HepG2 (cell line): ENCODE measurements around the gene STUB1. TPM values are rescaled to one million over a fixed set of nuclear protein-coding genes. Genes with fewer than 3 reads are reported as not detected.

Experiments used
- HOXA5 ChIP-seq: sonication (generic); formaldehyde crosslinking; IDR thresholded peaks from 2 replicates; pipeline ENCODE4 v1.4.0; 2020; ENCODE audit warnings: missing genetic modification reagents
- IRF2 ChIP-seq: IDR thresholded peaks from 2 replicates; pipeline ENCODE4 v1.6.1; 2018; ENCODE audit warnings: missing genetic modification reagents, missing compliant biosample characterization
- RARG ChIP-seq: sonication (generic); formaldehyde crosslinking; IDR thresholded peaks from 2 replicates; pipeline ENCODE4 v1.4.0; 2020; ENCODE audit warnings: low read depth, mild to moderate bottlenecking, missing genetic modification reagents
- SRSF1 ChIP-seq: fragments of 200-400 bp; formaldehyde crosslinking; optimal IDR thresholded peaks from 2 replicates; pipeline ENCODE3; 2017; ENCODE audit warnings: mild to moderate bottlenecking, low read depth, low read length, moderate library complexity
- ZNF264 ChIP-seq: sonication (generic); formaldehyde crosslinking; IDR thresholded peaks from 2 replicates; pipeline ENCODE4 v1.4.0; 2020; ENCODE audit warnings: missing genetic modification reagents
- ZNF30 ChIP-seq: sonication (generic); formaldehyde crosslinking; IDR thresholded peaks from 2 replicates; pipeline ENCODE4 v1.5.0; 2020; ENCODE audit warnings: mild to moderate bottlenecking, missing genetic modification reagents
- ZNF331 ChIP-seq: sonication (generic); formaldehyde crosslinking; IDR thresholded peaks from 2 replicates; pipeline ENCODE4 v1.4.0; 2020; ENCODE audit warnings: missing genetic modification reagents
- ZNF598 ChIP-seq: sonication (generic); formaldehyde crosslinking; IDR thresholded peaks from 2 replicates; pipeline ENCODE4 v1.5.1; 2020; ENCODE audit warnings: mild to moderate bottlenecking, missing genetic modification reagents, borderline replicate concordance
- ZNF747 ChIP-seq: sonication (generic); formaldehyde crosslinking; IDR thresholded peaks from 2 replicates; pipeline ENCODE4 v1.8.1; 2023; ENCODE audit warnings: missing genetic modification reagents, mild to moderate bottlenecking, borderline replicate concordance
- ZNF891 ChIP-seq: sonication (generic); formaldehyde crosslinking; IDR thresholded peaks from 2 replicates; pipeline ENCODE4 v1.5.0; 2020; ENCODE audit warnings: mild to moderate bottlenecking, missing genetic modification reagents
- polyA plus RNA-seq, 8 experiments: library from polyadenylated mRNA; depleted of rRNA in 3 of 8; stranded (reverse) in 7 of 8; unstranded in 1 of 8; fragments of >200 nt; fragmentation: Illumina TruSeq in 4 of 8; extraction: Trizol in 4 of 8; gene quantifications; 2 replicates each; pipeline versions ENCODE4 v1.2.1 to v1.2.3, GENCODE V29; 2011 to 2016; ENCODE audit warnings: low read depth in 4 of 8, missing spikeins in 1 of 8, mixed read lengths in 1 of 8; ENCODE audit not compliant: insufficient read depth in 1 of 8
- total RNA-seq, 5 experiments: library from RNA; depleted of rRNA; stranded (reverse); fragments of >200 nt; fragmentation: Illumina TruSeq; extraction: Trizol; gene quantifications; 2 replicates each; pipeline ENCODE4 v1.2.3, GENCODE V29; 2016; ENCODE audit warnings: low read depth in 1 of 5
- TF ChIP-seq, protein P1 (sequence below): sonication (generic); formaldehyde crosslinking; IDR thresholded peaks from 2 replicates; pipeline ENCODE4 v1.4.0; 2020; ENCODE audit warnings: missing genetic modification reagents, borderline replicate concordance
- TF ChIP-seq, protein P2 (sequence below): sonication (generic); formaldehyde crosslinking; IDR thresholded peaks from 2 replicates; pipeline ENCODE4 v1.5.0; 2020; ENCODE audit warnings: missing genetic modification reagents
- TF ChIP-seq, protein P3 (sequence below): sonication (generic); formaldehyde crosslinking; IDR thresholded peaks from 2 replicates; pipeline ENCODE4 v1.4.0; 2020; ENCODE audit warnings: missing genetic modification reagents, borderline replicate concordance
- TF ChIP-seq, protein P4 (sequence below): sonication (generic); formaldehyde crosslinking; IDR thresholded peaks from 2 replicates; pipeline ENCODE4 v1.4.0; 2020; ENCODE audit warnings: missing genetic modification reagents
- TF ChIP-seq, protein P5 (sequence below): sonication (generic); formaldehyde crosslinking; IDR thresholded peaks from 2 replicates; pipeline ENCODE4 v1.5.1; 2020; ENCODE audit warnings: missing genetic modification reagents, mild to moderate bottlenecking, borderline replicate concordance

Gene STUB1
- total and polyA plus RNA-seq, 2 of the 13 experiments (the other 11 are each of a cell fraction or from before 2014, with no cell fraction given): 52.9 to 78.2 TPM

DNA sequence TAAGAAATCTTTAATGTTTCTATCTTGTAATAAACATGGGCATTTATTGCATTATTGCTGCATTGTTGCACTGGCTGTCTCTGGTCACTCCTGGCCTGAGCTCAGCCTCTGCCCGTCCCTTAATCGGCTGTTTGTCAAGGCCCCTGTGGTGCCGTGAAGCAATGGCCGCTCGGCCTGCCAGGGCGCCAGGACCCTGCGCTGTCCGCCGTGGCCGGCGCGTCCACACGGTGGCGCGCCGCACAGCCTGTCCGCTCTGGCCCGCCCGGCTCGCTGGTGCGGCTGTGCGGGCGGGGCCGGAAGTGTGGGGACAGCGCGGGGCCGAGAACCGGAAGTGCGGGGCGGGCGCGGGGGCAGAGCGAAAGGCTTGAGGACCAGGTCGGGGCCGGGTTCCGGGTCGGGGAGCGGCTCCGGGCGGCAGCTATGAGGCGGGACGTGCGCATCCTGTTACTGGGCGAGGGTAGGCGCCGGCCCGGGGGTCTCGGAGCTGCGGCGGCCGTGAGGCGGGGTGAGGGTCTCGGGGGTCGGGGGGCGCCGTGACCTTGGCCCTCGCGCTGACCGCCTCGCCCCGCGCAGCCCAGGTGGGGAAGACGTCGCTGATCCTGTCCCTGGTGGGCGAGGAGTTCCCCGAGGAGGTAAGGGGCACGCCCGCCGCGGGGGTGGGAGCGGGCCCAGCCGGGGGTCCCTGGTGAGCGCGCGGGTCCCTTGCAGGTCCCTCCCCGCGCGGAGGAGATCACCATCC is 12.3 kb upstream of the STUB1 start, which contains the start of gene RHOT2 (continued):
- TF ChIP-seq, protein P1, sequence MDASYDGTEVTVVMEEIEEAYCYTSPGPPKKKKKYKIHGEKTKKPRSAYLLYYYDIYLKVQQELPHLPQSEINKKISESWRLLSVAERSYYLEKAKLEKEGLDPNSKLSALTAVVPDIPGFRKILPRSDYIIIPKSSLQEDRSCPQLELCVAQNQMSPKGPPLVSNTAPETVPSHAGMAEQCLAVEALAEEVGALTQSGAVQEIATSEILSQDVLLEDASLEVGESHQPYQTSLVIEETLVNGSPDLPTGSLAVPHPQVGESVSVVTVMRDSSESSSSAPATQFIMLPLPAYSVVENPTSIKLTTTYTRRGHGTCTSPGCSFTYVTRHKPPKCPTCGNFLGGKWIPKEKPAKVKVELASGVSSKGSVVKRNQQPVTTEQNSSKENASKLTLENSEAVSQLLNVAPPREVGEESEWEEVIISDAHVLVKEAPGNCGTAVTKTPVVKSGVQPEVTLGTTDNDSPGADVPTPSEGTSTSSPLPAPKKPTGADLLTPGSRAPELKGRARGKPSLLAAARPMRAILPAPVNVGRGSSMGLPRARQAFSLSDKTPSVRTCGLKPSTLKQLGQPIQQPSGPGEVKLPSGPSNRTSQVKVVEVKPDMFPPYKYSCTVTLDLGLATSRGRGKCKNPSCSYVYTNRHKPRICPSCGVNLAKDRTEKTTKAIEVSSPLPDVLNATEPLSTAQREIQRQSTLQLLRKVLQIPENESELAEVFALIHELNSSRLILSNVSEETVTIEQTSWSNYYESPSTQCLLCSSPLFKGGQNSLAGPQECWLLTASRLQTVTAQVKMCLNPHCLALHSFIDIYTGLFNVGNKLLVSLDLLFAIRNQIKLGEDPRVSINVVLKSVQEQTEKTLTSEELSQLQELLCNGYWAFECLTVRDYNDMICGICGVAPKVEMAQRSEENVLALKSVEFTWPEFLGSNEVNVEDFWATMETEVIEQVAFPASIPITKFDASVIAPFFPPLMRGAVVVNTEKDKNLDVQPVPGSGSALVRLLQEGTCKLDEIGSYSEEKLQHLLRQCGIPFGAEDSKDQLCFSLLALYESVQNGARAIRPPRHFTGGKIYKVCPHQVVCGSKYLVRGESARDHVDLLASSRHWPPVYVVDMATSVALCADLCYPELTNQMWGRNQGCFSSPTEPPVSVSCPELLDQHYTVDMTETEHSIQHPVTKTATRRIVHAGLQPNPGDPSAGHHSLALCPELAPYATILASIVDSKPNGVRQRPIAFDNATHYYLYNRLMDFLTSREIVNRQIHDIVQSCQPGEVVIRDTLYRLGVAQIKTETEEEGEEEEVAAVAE (CRISPR knock-in tag): no peak
- TF ChIP-seq, protein P2, sequence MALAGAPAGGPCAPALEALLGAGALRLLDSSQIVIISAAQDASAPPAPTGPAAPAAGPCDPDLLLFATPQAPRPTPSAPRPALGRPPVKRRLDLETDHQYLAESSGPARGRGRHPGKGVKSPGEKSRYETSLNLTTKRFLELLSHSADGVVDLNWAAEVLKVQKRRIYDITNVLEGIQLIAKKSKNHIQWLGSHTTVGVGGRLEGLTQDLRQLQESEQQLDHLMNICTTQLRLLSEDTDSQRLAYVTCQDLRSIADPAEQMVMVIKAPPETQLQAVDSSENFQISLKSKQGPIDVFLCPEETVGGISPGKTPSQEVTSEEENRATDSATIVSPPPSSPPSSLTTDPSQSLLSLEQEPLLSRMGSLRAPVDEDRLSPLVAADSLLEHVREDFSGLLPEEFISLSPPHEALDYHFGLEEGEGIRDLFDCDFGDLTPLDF (CRISPR knock-in tag): peak; percentile 18; the same call in 1 of the 2 replicates
- TF ChIP-seq ZNF747 (CRISPR knock-in tag) (peak; percentile 24; the same call in 1 of the 2 replicates), ZNF331 (CRISPR knock-in tag) (peak; percentile 81), RARG (CRISPR knock-in tag) (no peak), HOXA5 (CRISPR knock-in tag) (no peak), ZNF598 (no peak), ZNF264 (CRISPR knock-in tag) (0 out of 2 replicates have a peak, but pooled peaks have one; percentile 13), ZNF891 (peak; percentile 74), ZNF30 (CRISPR knock-in tag) (no peak), SRSF1 (no peak), IRF2 (CRISPR knock-in tag) (peak; percentile 86; the same call in 1 of the 2 replicates)
- TF ChIP-seq, protein P3, sequence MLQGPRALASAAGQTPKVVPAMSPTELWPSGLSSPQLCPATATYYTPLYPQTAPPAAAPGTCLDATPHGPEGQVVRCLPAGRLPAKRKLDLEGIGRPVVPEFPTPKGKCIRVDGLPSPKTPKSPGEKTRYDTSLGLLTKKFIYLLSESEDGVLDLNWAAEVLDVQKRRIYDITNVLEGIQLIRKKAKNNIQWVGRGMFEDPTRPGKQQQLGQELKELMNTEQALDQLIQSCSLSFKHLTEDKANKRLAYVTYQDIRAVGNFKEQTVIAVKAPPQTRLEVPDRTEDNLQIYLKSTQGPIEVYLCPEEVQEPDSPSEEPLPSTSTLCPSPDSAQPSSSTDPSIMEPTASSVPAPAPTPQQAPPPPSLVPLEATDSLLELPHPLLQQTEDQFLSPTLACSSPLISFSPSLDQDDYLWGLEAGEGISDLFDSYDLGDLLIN (CRISPR knock-in tag): no peak
- TF ChIP-seq, protein P4, sequence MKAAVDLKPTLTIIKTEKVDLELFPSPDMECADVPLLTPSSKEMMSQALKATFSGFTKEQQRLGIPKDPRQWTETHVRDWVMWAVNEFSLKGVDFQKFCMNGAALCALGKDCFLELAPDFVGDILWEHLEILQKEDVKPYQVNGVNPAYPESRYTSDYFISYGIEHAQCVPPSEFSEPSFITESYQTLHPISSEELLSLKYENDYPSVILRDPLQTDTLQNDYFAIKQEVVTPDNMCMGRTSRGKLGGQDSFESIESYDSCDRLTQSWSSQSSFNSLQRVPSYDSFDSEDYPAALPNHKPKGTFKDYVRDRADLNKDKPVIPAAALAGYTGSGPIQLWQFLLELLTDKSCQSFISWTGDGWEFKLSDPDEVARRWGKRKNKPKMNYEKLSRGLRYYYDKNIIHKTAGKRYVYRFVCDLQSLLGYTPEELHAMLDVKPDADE: 0 out of 2 replicates have a peak, but pooled peaks have one; percentile 61
- TF ChIP-seq, protein P5, sequence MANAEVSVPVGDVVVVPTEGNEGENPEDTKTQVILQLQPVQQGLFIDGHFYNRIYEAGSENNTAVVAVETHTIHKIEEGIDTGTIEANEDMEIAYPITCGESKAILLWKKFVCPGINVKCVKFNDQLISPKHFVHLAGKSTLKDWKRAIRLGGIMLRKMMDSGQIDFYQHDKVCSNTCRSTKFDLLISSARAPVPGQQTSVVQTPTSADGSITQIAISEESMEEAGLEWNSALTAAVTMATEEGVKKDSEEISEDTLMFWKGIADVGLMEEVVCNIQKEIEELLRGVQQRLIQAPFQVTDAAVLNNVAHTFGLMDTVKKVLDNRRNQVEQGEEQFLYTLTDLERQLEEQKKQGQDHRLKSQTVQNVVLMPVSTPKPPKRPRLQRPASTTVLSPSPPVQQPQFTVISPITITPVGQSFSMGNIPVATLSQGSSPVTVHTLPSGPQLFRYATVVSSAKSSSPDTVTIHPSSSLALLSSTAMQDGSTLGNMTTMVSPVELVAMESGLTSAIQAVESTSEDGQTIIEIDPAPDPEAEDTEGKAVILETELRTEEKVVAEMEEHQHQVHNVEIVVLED (CRISPR knock-in tag): peak; percentile 75
